ENCODE data around the gene GUCA2A.
"Not testable (repeated sequence)": the region's sequence is repeated elsewhere in the genome, so short reads cannot be mapped to it uniquely, and the experiment has no call there.

GUCA2A gene

GRCh38 chr1:42164551-42165420, at the start of gene GUCA2A:
TSS of gene GUCA2A (minus strand) at chr1:42164745. CDS start at chr1:42164712, 33 bp downstream.
- DNase-seq (ENCODE audit: low spot score), result no peak

GRCh38 chr1:42211224-42211623, 46.7 kb upstream of the GUCA2A start:
- no peak for DNase-seq (ENCODE audit: low spot score)

GRCh38 chr1:42210421-42211133, 46.0 kb upstream of the GUCA2A start:
- DNase-seq (ENCODE audit: low spot score), result no peak

- DNase-seq (ENCODE audit: low spot score), result no peak
Measured at GRCh38 chr1:42209526-42210251, 45.1 kb upstream of the GUCA2A start.

- DNase-seq (ENCODE audit: low spot score), result not testable (repeated sequence)
Measured at GRCh38 chr1:42206930-42207329, 42.4 kb upstream of the GUCA2A start.

- no peak for DNase-seq (ENCODE audit: low spot score)
Measured at GRCh38 chr1:42206164-42206563, 41.6 kb upstream of the GUCA2A start.

GRCh38 chr1:42201986-42202385, 37.4 kb upstream of the GUCA2A start:
- DNase-seq (ENCODE audit: low spot score), result no peak

- no peak for DNase-seq (ENCODE audit: low spot score)
Measured at GRCh38 chr1:42198251-42198650, 33.7 kb upstream of the GUCA2A start.

GRCh38 chr1:42195841-42196240, 31.3 kb upstream of the GUCA2A start:
- no peak for DNase-seq (ENCODE audit: low spot score)

- no peak for DNase-seq (ENCODE audit: low spot score)
Measured at GRCh38 chr1:42192106-42192505, 27.6 kb upstream of the GUCA2A start.

- no peak for DNase-seq (ENCODE audit: low spot score)
Measured at GRCh38 chr1:42191319-42191718, 26.8 kb upstream of the GUCA2A start.

- no peak for DNase-seq (ENCODE audit: low spot score)
Measured at GRCh38 chr1:42189931-42190853, 25.6 kb upstream of the GUCA2A start.

- no peak for DNase-seq (ENCODE audit: low spot score)
Measured at GRCh38 chr1:42186152-42186551, 21.6 kb upstream of the GUCA2A start.

- DNase-seq (ENCODE audit: low spot score), result no peak
Measured at GRCh38 chr1:42184616-42185015, 20.1 kb upstream of the GUCA2A start.

GRCh38 chr1:42183957-42184268, 19.4 kb upstream of the GUCA2A start:
- DNase-seq (ENCODE audit: low spot score), result no peak

GRCh38 chr1:42183210-42183956, 18.8 kb upstream of the GUCA2A start:
- no peak for DNase-seq (ENCODE audit: low spot score)

GRCh38 chr1:42181687-42182086, 17.1 kb upstream of the GUCA2A start:
- no peak for DNase-seq (ENCODE audit: low spot score)

- no peak for DNase-seq (ENCODE audit: low spot score)
Measured at GRCh38 chr1:42179900-42180329, 15.4 kb upstream of the GUCA2A start.

- peak; percentile 27 for DNase-seq (ENCODE audit: low spot score)
Measured at GRCh38 chr1:42179275-42179674, 14.7 kb upstream of the GUCA2A start.

GRCh38 chr1:42178249-42178648, 13.7 kb upstream of the GUCA2A start:
- DNase-seq (ENCODE audit: low spot score), result no peak

GRCh38 chr1:42177541-42177981, 13.0 kb upstream of the GUCA2A start:
- no peak for DNase-seq (ENCODE audit: low spot score)
